Measurements from ENCODE around the gene LRRC37B.
A peak's percentile ranks its signal among the peaks of the same experiment; 100 is the strongest.
"Not testable (repeated sequence)": the region's sequence is repeated elsewhere in the genome, so short reads cannot be mapped to it uniquely, and the experiment has no call there.

Gene LRRC37B

GRCh38 chr17:32041306-32041875 lies 34.2 kb downstream of the LRRC37B start:
- DNase-seq (ENCODE audit: low read depth): not testable (repeated sequence)

- not testable (repeated sequence) for DNase-seq (ENCODE audit: low read depth)
Observed at GRCh38 chr17:32042266-32042665, 35.1 kb downstream of the LRRC37B start.

- not testable (repeated sequence) for DNase-seq (ENCODE audit: low read depth)
Observed at GRCh38 chr17:32045611-32046010, 38.4 kb downstream of the LRRC37B start.

- not testable (repeated sequence) for DNase-seq (ENCODE audit: low read depth)
Observed at GRCh38 chr17:32047663-32048062, 40.5 kb downstream of the LRRC37B start.

- not testable (repeated sequence) for DNase-seq (ENCODE audit: low read depth)
Observed at GRCh38 chr17:32054985-32055384, 47.8 kb downstream of the LRRC37B start.

GRCh38 chr17:32055425-32055824 lies 48.2 kb downstream of the LRRC37B start:
- DNase-seq (ENCODE audit: low read depth): not testable (repeated sequence)

GRCh38 chr17:32056500-32056899 lies 49.3 kb downstream of the LRRC37B start:
- DNase-seq (ENCODE audit: low read depth): not testable (repeated sequence)

- DNase-seq (ENCODE audit: low read depth): not testable (repeated sequence)
Observed at GRCh38 chr17:32057460-32058105, 50.4 kb downstream of the LRRC37B start.

- DNase-seq (ENCODE audit: low read depth): not testable (repeated sequence)
Observed at GRCh38 chr17:32060695-32061094, 53.5 kb downstream of the LRRC37B start.

- DNase-seq (ENCODE audit: low read depth): not testable (repeated sequence)
Observed at GRCh38 chr17:32061840-32062239, 54.7 kb downstream of the LRRC37B start.

GRCh38 chr17:32064091-32064490 lies 56.9 kb downstream of the LRRC37B start:
- DNase-seq (ENCODE audit: low read depth): not testable (repeated sequence)

GRCh38 chr17:32066123-32066680 lies 59.0 kb downstream of the LRRC37B start:
- DNase-seq (ENCODE audit: low read depth): not testable (repeated sequence)

GRCh38 chr17:32066863-32067642 lies 59.9 kb downstream of the LRRC37B start:
- DNase-seq (ENCODE audit: low read depth): peak; percentile 26

GRCh38 chr17:32069067-32069466 lies 61.9 kb downstream of the LRRC37B start:
- DNase-seq (ENCODE audit: low read depth): not testable (repeated sequence)

- DNase-seq (ENCODE audit: low read depth): peak; percentile 23
Observed at GRCh38 chr17:32071961-32072360, 64.8 kb downstream of the LRRC37B start.

GRCh38 chr17:32073131-32073530 lies 65.9 kb downstream of the LRRC37B start:
- not testable (repeated sequence) for DNase-seq (ENCODE audit: low read depth)

GRCh38 chr17:32079753-32080152 lies 72.6 kb downstream of the LRRC37B start:
- peak; percentile 33 for DNase-seq (ENCODE audit: low read depth)

GRCh38 chr17:32083550-32083979 lies 76.4 kb downstream of the LRRC37B start:
- DNase-seq (ENCODE audit: low read depth): not testable (repeated sequence)

- not testable (repeated sequence) for DNase-seq (ENCODE audit: low read depth)
Observed at GRCh38 chr17:32084003-32084941, 77.1 kb downstream of the LRRC37B start.

- not testable (repeated sequence) for DNase-seq (ENCODE audit: low read depth)
Observed at GRCh38 chr17:32084942-32085829, 78.0 kb downstream of the LRRC37B start.

Measured in stimulated activated CD8-positive, alpha-beta memory T cell treated with anti-CD3 and anti-CD28 coated beads, Interleukin-12 subunit alpha, Interleukin-12 subunit beta, amount 100 ng/mL, for 4 hours (primary cell).